CD14-positive monocyte (primary cell): ENCODE data around the gene KIF1B. TPM values are rescaled to one million over a fixed set of nuclear protein-coding genes. Genes with fewer than 3 reads are reported as not detected.

Experiments used
- DNase-seq, 3 donors: peaks; one replicate each; pipeline ENCODE4 v3.0.0-alpha.2; 2011 to 2022
- H2AFZ ChIP-seq: 2 replicates; pipeline ENCODE4 v1.6.0; 2012; ENCODE audit warnings: mild to moderate bottlenecking, low read depth, low read length, inconsistent platforms; ENCODE audit not compliant: insufficient read depth, poor library complexity, severe bottlenecking
- H3K27ac ChIP-seq, 2 donors: 1 replicate in 1 of 2; 2 replicates in 1 of 2; pipeline ENCODE4 v1.5.1; 2012 to 2013; ENCODE audit warnings: low read length in 2 of 2, control low read depth in 1 of 2, inconsistent platforms in 1 of 2, low read depth in 1 of 2, mild to moderate bottlenecking in 1 of 2
- H3K27me3 ChIP-seq, 2 donors: one replicate each; pipeline versions ENCODE4 v1.6.0 to v1.6.1; 2011 to 2013; ENCODE audit warnings: low read length in 2 of 2; ENCODE audit not compliant: control insufficient read depth in 2 of 2, insufficient read depth in 2 of 2
- H3K36me3 ChIP-seq, 2 donors: replicated peaks in 1 of 2; 1 replicate in 1 of 2; 2 replicates in 1 of 2; pipeline versions ENCODE4 v1.5.1 to v1.6.1; 2012 to 2013; ENCODE audit warnings: low read length in 2 of 2, control low read depth in 1 of 2, inconsistent platforms in 1 of 2, mild to moderate bottlenecking in 1 of 2; ENCODE audit not compliant: insufficient read depth in 2 of 2, control insufficient read depth in 1 of 2
- H3K4me1 ChIP-seq, 2 donors: 1 replicate in 1 of 2; 2 replicates in 1 of 2; pipeline versions ENCODE4 v1.5.1 to v1.6.1; 2012 to 2013; ENCODE audit warnings: low read length in 2 of 2, control low read depth in 1 of 2, inconsistent platforms in 1 of 2, mild to moderate bottlenecking in 1 of 2, moderate library complexity in 1 of 2; ENCODE audit not compliant: insufficient read depth in 2 of 2, control insufficient read depth in 1 of 2
- H3K4me2 ChIP-seq: replicated peaks from 2 replicates; pipeline ENCODE3; 2012; ENCODE audit warnings: low read length, moderate library complexity, mild to moderate bottlenecking; ENCODE audit not compliant: poor library complexity, severe bottlenecking; ENCODE audit errors: extremely low read depth
- H3K4me3 ChIP-seq, 3 experiments: fragments of 200-600 bp in 1 of 3; sonication (generic) in 1 of 3; replicated peaks in 1 of 3; 1 replicate in 2 of 3; 2 replicates in 1 of 3; pipeline ENCODE4 v1.5.1; 2011 to 2013; ENCODE audit warnings: low read length in 3 of 3, mild to moderate bottlenecking in 3 of 3, control low read depth in 2 of 3, low read depth in 2 of 3, inconsistent platforms in 1 of 3, moderate library complexity in 1 of 3
- H3K79me2 ChIP-seq: 2 replicates; pipeline ENCODE4 v1.6.0; 2012; ENCODE audit warnings: mild to moderate bottlenecking, control low read depth, inconsistent platforms, low read length, moderate library complexity; ENCODE audit not compliant: insufficient read depth
- H3K9ac ChIP-seq: 2 replicates; pipeline ENCODE4 v1.6.0; 2017; ENCODE audit warnings: low read length, mild to moderate bottlenecking; ENCODE audit not compliant: insufficient read depth, poor library complexity, severe bottlenecking
- H3K9me3 ChIP-seq, 2 donors: replicated peaks in 1 of 2; 1 replicate in 1 of 2; 2 replicates in 1 of 2; pipeline versions ENCODE4 v1.5.1 to v1.6.1; 2012 to 2013; ENCODE audit warnings: low read length in 2 of 2, control low read depth in 1 of 2; ENCODE audit not compliant: control insufficient read depth in 1 of 2, insufficient read depth in 1 of 2
- H4K20me1 ChIP-seq: 2 replicates; pipeline ENCODE4 v1.6.0; 2012; ENCODE audit warnings: mild to moderate bottlenecking, low read length, control low read depth, moderate library complexity; ENCODE audit not compliant: insufficient read depth
- H3K27ac Mint-ChIP-seq, 7 donors: one replicate each; pipeline ENCODE4 v1.8.0; 2020; ENCODE audit warnings: mild to moderate bottlenecking in 7 of 7, mixed read lengths in 7 of 7, moderate library complexity in 6 of 7, inconsistent platforms in 2 of 7
- H3K27me3 Mint-ChIP-seq, 3 donors: one replicate each; pipeline ENCODE4 v1.8.0; 2021 to 2022; ENCODE audit warnings: low read depth in 3 of 3, mild to moderate bottlenecking in 3 of 3, mixed read lengths in 3 of 3, moderate library complexity in 3 of 3, inconsistent platforms in 1 of 3
- H3K36me3 Mint-ChIP-seq, 2 donors: one replicate each; pipeline ENCODE4 v1.8.0; 2020; ENCODE audit warnings: mixed read lengths in 2 of 2, inconsistent platforms in 1 of 2, mild to moderate bottlenecking in 1 of 2
- H3K4me1 Mint-ChIP-seq: one replicate; pipeline ENCODE4 v1.8.0; 2020; ENCODE audit warnings: mild to moderate bottlenecking, mixed read lengths
- H3K4me3 Mint-ChIP-seq, 2 donors: one replicate each; pipeline ENCODE4 v1.8.0; 2020; ENCODE audit warnings: mild to moderate bottlenecking in 2 of 2, mixed read lengths in 2 of 2, moderate library complexity in 1 of 2
- H3K9me3 Mint-ChIP-seq, 7 donors: one replicate each; pipeline ENCODE4 v1.8.0; 2020 to 2022; ENCODE audit warnings: mixed read lengths in 7 of 7, mild to moderate bottlenecking in 6 of 7, moderate library complexity in 6 of 7, inconsistent platforms in 2 of 7
- WGBS: methylation state at CpG from one replicate; pipeline ENCODE4 v1.1.5; 2013; ENCODE audit warnings: missing lambda C conversion rate; ENCODE audit not compliant: insufficient coverage; 5-methylcytosine and 5-hydroxymethylcytosine counted together
- intact Hi-C, 2 donors: fragments of 100-400 bp; cut with micrococcal nuclease; formaldehyde crosslinking; loops; one replicate each; pipeline versions ENCODE4 v1.15.0 to v1.15.1; 2023
- polyA plus RNA-seq, 3 donors: library from polyadenylated mRNA; depleted of rRNA in 1 of 3; unstranded in 2 of 3; stranded (reverse) in 1 of 3; fragments of 300-500 nt in 2 of 3; fragments of >200 nt in 1 of 3; fragmentation: Illumina TruSeq in 2 of 3; gene quantifications; 1 replicate in 2 of 3; 2 replicates in 1 of 3; pipeline ENCODE4 v1.2.3, GENCODE V29; 2012 to 2021
- TF ChIP-seq, protein P1 (sequence below): fragments of 200-600 bp; IDR thresholded peaks from one replicate; pipeline ENCODE4 v1.8.0; 2022; ENCODE audit warnings: antibody characterized with exemption, mild to moderate bottlenecking

KIF1B gene
- polyA plus RNA-seq, 3 donors: 3.0 to 7.0 (median 3.3) TPM

DNA sequence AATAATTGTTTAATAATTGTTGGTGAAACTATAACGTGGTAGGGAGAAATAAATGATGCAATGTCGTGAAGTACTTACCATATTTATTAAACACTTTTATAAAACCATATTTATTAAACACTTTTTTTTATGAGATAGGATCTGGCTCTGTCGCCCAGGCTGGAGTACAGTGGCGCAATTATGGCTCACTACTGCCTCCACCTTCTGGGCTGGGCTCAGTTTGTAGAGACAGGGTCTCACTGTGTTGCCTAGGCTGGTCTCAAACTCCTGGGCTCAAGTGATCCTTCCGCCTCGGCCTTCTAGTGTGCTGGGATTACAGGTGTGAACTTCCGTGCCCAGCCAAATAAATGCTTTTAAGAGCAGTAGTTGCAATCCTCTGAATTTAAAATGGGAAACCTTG is 112.5 kb downstream of the KIF1B start:
- H3K4me3 Mint-ChIP-seq: no peak overlapping the region
- Histone ChIP-seq H3K79me2 (no peaks in the 10 kb centered on the region), H3K27ac (no peak overlapping the region), H3K27me3 (no peaks in the 10 kb centered on the region), H3K4me3 (no peak overlapping the region), H3K36me3 (peaks cover 52 to 63% of the 10 kb centered on the region in 2 donors), H3K4me1 (no peaks in the 10 kb centered on the region), H3K9ac (no peak overlapping the region), H4K20me1 (no peaks in the 10 kb centered on the region), H3K4me2 (no peak overlapping the region), H2AFZ (no peak overlapping the region), H3K9me3 (no peaks in the 10 kb centered on the region)
- WGBS: 97% methylated on average over 5 of the region's 7 CpGs
- no peak for DNase-seq
- TF ChIP-seq, protein P1, sequence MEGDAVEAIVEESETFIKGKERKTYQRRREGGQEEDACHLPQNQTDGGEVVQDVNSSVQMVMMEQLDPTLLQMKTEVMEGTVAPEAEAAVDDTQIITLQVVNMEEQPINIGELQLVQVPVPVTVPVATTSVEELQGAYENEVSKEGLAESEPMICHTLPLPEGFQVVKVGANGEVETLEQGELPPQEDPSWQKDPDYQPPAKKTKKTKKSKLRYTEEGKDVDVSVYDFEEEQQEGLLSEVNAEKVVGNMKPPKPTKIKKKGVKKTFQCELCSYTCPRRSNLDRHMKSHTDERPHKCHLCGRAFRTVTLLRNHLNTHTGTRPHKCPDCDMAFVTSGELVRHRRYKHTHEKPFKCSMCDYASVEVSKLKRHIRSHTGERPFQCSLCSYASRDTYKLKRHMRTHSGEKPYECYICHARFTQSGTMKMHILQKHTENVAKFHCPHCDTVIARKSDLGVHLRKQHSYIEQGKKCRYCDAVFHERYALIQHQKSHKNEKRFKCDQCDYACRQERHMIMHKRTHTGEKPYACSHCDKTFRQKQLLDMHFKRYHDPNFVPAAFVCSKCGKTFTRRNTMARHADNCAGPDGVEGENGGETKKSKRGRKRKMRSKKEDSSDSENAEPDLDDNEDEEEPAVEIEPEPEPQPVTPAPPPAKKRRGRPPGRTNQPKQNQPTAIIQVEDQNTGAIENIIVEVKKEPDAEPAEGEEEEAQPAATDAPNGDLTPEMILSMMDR: no peak
- intact Hi-C loops: no loop called here
- no peak overlapping the region for H3K27ac Mint-ChIP-seq
- no peaks in the 10 kb centered on the region for H3K9me3 Mint-ChIP-seq
- H3K27me3 Mint-ChIP-seq: peaks cover 0 to 2% (median 0%) of the 10 kb centered on the region in 3 donors
- H3K4me1 Mint-ChIP-seq: no peaks in the 10 kb centered on the region
- peaks cover 53 to 60% of the 10 kb centered on the region in 2 donors for H3K36me3 Mint-ChIP-seq

DNA sequence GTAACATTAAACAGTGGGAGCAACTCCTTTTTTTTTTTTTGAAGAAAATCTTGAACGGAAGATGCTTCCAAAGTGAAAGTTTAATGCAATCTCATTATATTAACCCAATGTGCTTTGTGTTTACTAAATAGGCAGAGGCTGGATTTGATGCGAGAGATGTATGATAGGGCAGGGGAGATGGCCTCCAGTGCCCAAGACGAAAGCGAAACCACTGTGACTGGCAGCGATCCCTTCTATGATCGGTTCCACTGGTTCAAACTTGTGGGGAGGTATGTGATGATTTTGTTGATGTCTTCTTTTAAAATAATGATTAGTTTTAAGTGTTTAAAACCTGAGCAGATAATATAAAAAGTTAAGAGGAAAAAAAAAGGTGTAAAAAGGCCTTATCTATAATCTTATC is 114.3 kb downstream of the KIF1B start:
- Mint-ChIP-seq H3K9me3 (no peaks in the 10 kb centered on the region), H3K4me1 (peaks cover 7% of the 10 kb centered on the region), H3K27ac (no peak overlapping the region), H3K27me3 (peaks cover 0 to 2% (median 0%) of the 10 kb centered on the region in 3 donors), H3K4me3 (no peak overlapping the region), H3K36me3 (peaks cover 57 to 64% of the 10 kb centered on the region in 2 donors)
- peaks cover 52 to 71% of the 10 kb centered on the region in 2 donors for H3K36me3 ChIP-seq
- no peaks in the 10 kb centered on the region for H3K79me2 ChIP-seq
- intact Hi-C loops: no loop called here
- DNase-seq: no peak
- H3K9me3 ChIP-seq: no peaks in the 10 kb centered on the region
- no peaks in the 10 kb centered on the region for H3K27me3 ChIP-seq
- no peak overlapping the region for H3K4me2 ChIP-seq
- no peak overlapping the region for H3K27ac ChIP-seq
- H3K4me1 ChIP-seq: no peaks in the 10 kb centered on the region
- H3K9ac ChIP-seq: no peak overlapping the region
- TF ChIP-seq, protein P1: no peak
- no peaks in the 10 kb centered on the region for H4K20me1 ChIP-seq
- WGBS: no CpG with 5 or more reads among the region's 6 CpGs
- no peak overlapping the region for H2AFZ ChIP-seq
- H3K4me3 ChIP-seq: no peak overlapping the region
